ENCODE results near the gene UIMC1.
A peak's percentile ranks its signal among the peaks of the same experiment; 100 is the strongest.
"Not testable (repeated sequence)": the region's sequence is repeated elsewhere in the genome, so short reads cannot be mapped to it uniquely, and the experiment has no call there.

UIMC1 gene

GRCh38 chr5:177006265-177006972 is at the start of gene UIMC1:
UIMC1 (minus strand) TSS chr5:177006779; CDS start chr5:176982615, 24,164 bp downstream.
- peak; percentile 95 for ATAC-seq

GRCh38 chr5:177049285-177049684 is 42.7 kb upstream of the UIMC1 start:
- no peaks in the 10 kb centered on the region for H3K4me1 Mint-ChIP-seq
- no peak overlapping the region for H3K27ac Mint-ChIP-seq
- H3K4me3 Mint-ChIP-seq = no peak overlapping the region
- no peak for ATAC-seq
- H3K36me3 Mint-ChIP-seq = peaks cover 97% of the 10 kb centered on the region
- DNase-seq (ENCODE audit: low spot score in 2 of 2) = no peak
- no peaks in the 10 kb centered on the region for H3K9me3 Mint-ChIP-seq

More at GRCh38 chr5:177006265-177006972, at the start of gene UIMC1:
- Mint-ChIP-seq H3K4me1 (peaks cover 26% of the 10 kb centered on the region), H3K9me3 (no peaks in the 10 kb centered on the region), H3K36me3 (peaks cover 20% of the 10 kb centered on the region), H3K4me3 (peak within 1 kb of the TSS; percentile 94), H3K27ac (peak within 1 kb of the TSS; percentile 94)
- peak; percentile 95 to 98 for DNase-seq (ENCODE audit: low spot score in 2 of 2)

GRCh38 chr5:177048531-177048930 is 42.0 kb upstream of the UIMC1 start:
- ATAC-seq; H3K27ac Mint-ChIP-seq; H3K9me3 Mint-ChIP-seq; H3K4me1 Mint-ChIP-seq; H3K4me3 Mint-ChIP-seq; DNase-seq (ENCODE audit: low spot score in 2 of 2): not testable (repeated sequence)
- peaks cover 100% of the 10 kb centered on the region for H3K36me3 Mint-ChIP-seq

- no peak overlapping the region for H3K27ac Mint-ChIP-seq
Measured at GRCh38 chr5:177045631-177046030, 39.1 kb upstream of the UIMC1 start.

GRCh38 chr5:177044641-177045040 is 38.1 kb upstream of the UIMC1 start:
- Mint-ChIP-seq H3K9me3 (no peaks in the 10 kb centered on the region), H3K27ac (peak overlapping the region; percentile 39)
- no peak for ATAC-seq

More at GRCh38 chr5:177045631-177046030, 39.1 kb upstream of the UIMC1 start:
- Mint-ChIP-seq H3K4me3 (no peak overlapping the region), H3K36me3 (peaks cover 97% of the 10 kb centered on the region), H3K9me3 (no peaks in the 10 kb centered on the region), H3K4me1 (no peaks in the 10 kb centered on the region)
- DNase-seq (ENCODE audit: low spot score in 2 of 2) (no peak), ATAC-seq (no peak)

GRCh38 chr5:177043958-177044357 is 37.4 kb upstream of the UIMC1 start:
- Mint-ChIP-seq H3K4me3 (no peak overlapping the region), H3K4me1 (no peaks in the 10 kb centered on the region), H3K36me3 (peaks cover 80% of the 10 kb centered on the region), H3K27ac (peak overlapping the region; percentile 39), H3K9me3 (no peaks in the 10 kb centered on the region)
- ATAC-seq (no peak), DNase-seq (ENCODE audit: low spot score in 2 of 2) (no peak)

More at GRCh38 chr5:177044641-177045040, 38.1 kb upstream of the UIMC1 start:
- Mint-ChIP-seq H3K4me1 (no peaks in the 10 kb centered on the region), H3K36me3 (peaks cover 87% of the 10 kb centered on the region), H3K4me3 (no peak overlapping the region)
- no peak for DNase-seq (ENCODE audit: low spot score in 2 of 2)

GRCh38 chr5:177043114-177043513 is 36.5 kb upstream of the UIMC1 start:
- DNase-seq (ENCODE audit: low spot score in 2 of 2) = no peak
- Mint-ChIP-seq H3K9me3 (no peaks in the 10 kb centered on the region), H3K4me3 (no peak overlapping the region), H3K36me3 (peaks cover 72% of the 10 kb centered on the region), H3K4me1 (no peaks in the 10 kb centered on the region), H3K27ac (no peak overlapping the region)
- no peak for ATAC-seq

GRCh38 chr5:177041936-177042335 is 35.4 kb upstream of the UIMC1 start:
- Mint-ChIP-seq H3K4me3 (no peak overlapping the region), H3K36me3 (peaks cover 60% of the 10 kb centered on the region), H3K27ac (peak overlapping the region; percentile 13), H3K4me1 (no peaks in the 10 kb centered on the region), H3K9me3 (no peaks in the 10 kb centered on the region)
- ATAC-seq (no peak), DNase-seq (ENCODE audit: low spot score in 2 of 2) (no peak)

- no peak overlapping the region for H3K4me3 Mint-ChIP-seq
- no peak for ATAC-seq
- peaks cover 7% of the 10 kb centered on the region for H3K4me1 Mint-ChIP-seq
- H3K9me3 Mint-ChIP-seq = no peaks in the 10 kb centered on the region
- peaks cover 50% of the 10 kb centered on the region for H3K36me3 Mint-ChIP-seq
- H3K27ac Mint-ChIP-seq = no peak overlapping the region
- DNase-seq (ENCODE audit: low spot score in 2 of 2) = no peak
Measured at GRCh38 chr5:177040814-177041420, 34.3 kb upstream of the UIMC1 start.

- Mint-ChIP-seq H3K4me3 (no peak overlapping the region), H3K36me3 (peaks cover 33% of the 10 kb centered on the region), H3K27ac (no peak overlapping the region), H3K9me3 (no peaks in the 10 kb centered on the region), H3K4me1 (peaks cover 10% of the 10 kb centered on the region)
- ATAC-seq (no peak), DNase-seq (ENCODE audit: low spot score in 2 of 2) (no peak)
Measured at GRCh38 chr5:177036921-177037320, 30.3 kb upstream of the UIMC1 start.

GRCh38 chr5:177036443-177036842 is 29.9 kb upstream of the UIMC1 start:
- Mint-ChIP-seq H3K36me3 (peaks cover 33% of the 10 kb centered on the region), H3K27ac (no peak overlapping the region), H3K4me1 (peaks cover 14% of the 10 kb centered on the region), H3K9me3 (peaks cover 3% of the 10 kb centered on the region), H3K4me3 (no peak overlapping the region)
- no peak for ATAC-seq
- no peak for DNase-seq (ENCODE audit: low spot score in 2 of 2)

GRCh38 chr5:177035976-177036375 is 29.4 kb upstream of the UIMC1 start:
- ATAC-seq (no peak), DNase-seq (ENCODE audit: low spot score in 2 of 2) (no peak)
- H3K36me3 Mint-ChIP-seq = peaks cover 33% of the 10 kb centered on the region
- H3K4me3 Mint-ChIP-seq = no peak overlapping the region
- H3K4me1 Mint-ChIP-seq = peaks cover 18% of the 10 kb centered on the region
- H3K9me3 Mint-ChIP-seq = peaks cover 3% of the 10 kb centered on the region
- no peak overlapping the region for H3K27ac Mint-ChIP-seq

GRCh38 chr5:177029498-177029897 is 22.9 kb upstream of the UIMC1 start:
- H3K9me3 Mint-ChIP-seq = peaks cover 3% of the 10 kb centered on the region
- ATAC-seq (no peak), DNase-seq (ENCODE audit: low spot score in 2 of 2) (no peak)
- peaks cover 67% of the 10 kb centered on the region for H3K36me3 Mint-ChIP-seq
- H3K4me3 Mint-ChIP-seq = no peak overlapping the region
- peaks cover 19% of the 10 kb centered on the region for H3K4me1 Mint-ChIP-seq
- H3K27ac Mint-ChIP-seq = no peak overlapping the region

- DNase-seq (ENCODE audit: low spot score in 2 of 2) = no peak
- H3K27ac Mint-ChIP-seq = no peak overlapping the region
- H3K4me3 Mint-ChIP-seq = no peak overlapping the region
- peaks cover 67% of the 10 kb centered on the region for H3K36me3 Mint-ChIP-seq
- peaks cover 33% of the 10 kb centered on the region for H3K4me1 Mint-ChIP-seq
- peaks cover 3% of the 10 kb centered on the region for H3K9me3 Mint-ChIP-seq
- ATAC-seq = no peak
Measured at GRCh38 chr5:177027665-177028064, 21.1 kb upstream of the UIMC1 start.

- no peak for ATAC-seq
- peak overlapping the region; percentile 52 for H3K27ac Mint-ChIP-seq
- peaks cover 39% of the 10 kb centered on the region for H3K4me1 Mint-ChIP-seq
- no peaks in the 10 kb centered on the region for H3K9me3 Mint-ChIP-seq
- no peak overlapping the region for H3K4me3 Mint-ChIP-seq
- DNase-seq (ENCODE audit: low spot score in 2 of 2) = no peak
- H3K36me3 Mint-ChIP-seq = peaks cover 60% of the 10 kb centered on the region
Measured at GRCh38 chr5:177025101-177025601, 18.6 kb upstream of the UIMC1 start.

GRCh38 chr5:177024559-177024958 is 18.0 kb upstream of the UIMC1 start:
- DNase-seq (ENCODE audit: low spot score in 2 of 2) (no peak), ATAC-seq (peak; percentile 22)
- Mint-ChIP-seq H3K9me3 (no peaks in the 10 kb centered on the region), H3K4me1 (peaks cover 39% of the 10 kb centered on the region), H3K4me3 (peak overlapping the region; percentile 14), H3K27ac (peak overlapping the region; percentile 52), H3K36me3 (peaks cover 60% of the 10 kb centered on the region)

Measured in stimulated activated effector memory CD8-positive, alpha-beta T cell treated with anti-CD3 and anti-CD28 coated beads, Interleukin-12 subunit alpha, Interleukin-12 subunit beta, amount 100 ng/mL, for 72 hours (primary cell).